ENCODE data around the gene CBFA2T2. TPM values are rescaled to one million over a fixed set of nuclear protein-coding genes. Genes with fewer than 3 reads are reported as not detected.

The CBFA2T2 gene
- total RNA-seq, 3 donors from 2014 or later = 28.5 to 37.4 (median 30.3) TPM

DNA sequence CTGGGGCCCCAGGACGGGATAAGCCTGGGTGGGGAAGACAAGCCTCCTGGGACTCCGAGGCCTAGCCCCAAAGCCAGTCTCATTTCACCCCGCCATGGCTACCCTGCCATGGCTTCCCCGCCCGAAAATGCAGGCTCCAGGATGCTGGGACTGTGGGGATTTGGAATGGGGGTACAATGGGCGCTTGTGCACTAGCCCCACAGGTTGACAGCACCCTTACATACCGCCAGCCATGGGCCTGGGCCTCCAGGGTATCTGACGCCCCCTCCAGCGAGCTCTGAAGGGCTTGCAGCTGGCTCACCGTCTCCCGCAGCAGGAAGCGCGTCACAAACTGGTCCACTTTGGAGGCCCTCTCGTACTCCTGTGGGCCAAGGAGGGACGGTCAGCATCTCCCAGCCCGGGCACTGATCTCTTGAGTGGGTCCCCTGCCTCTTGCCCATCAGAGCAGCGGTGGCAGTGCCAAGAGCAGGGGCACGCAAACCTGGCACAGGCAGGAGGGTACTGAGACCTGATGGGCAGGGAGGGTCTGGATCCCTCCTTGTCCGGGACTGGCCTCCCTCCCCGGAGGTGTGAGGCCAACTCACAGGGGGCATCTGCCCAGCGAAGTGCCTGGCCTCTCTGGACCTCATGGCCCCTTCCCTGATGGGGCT, 170.3 kb downstream of the CBFA2T2 start:
- no peak for TF ChIP-seq CTCF (IDR thresholded peaks at IDR 0.05)
- DNase-seq = no peak
- H3K36me3 ChIP-seq (ENCODE audit: low read depth) = no peaks in the 10 kb centered on the region
- H3K4me1 ChIP-seq (ENCODE audit: low read depth) = peaks cover 13% of the 10 kb centered on the region
- no peaks in the 10 kb centered on the region for H3K9me3 ChIP-seq
- intact Hi-C loops (cut with DNase I, micrococcal nuclease) = no loop called here
- no peak overlapping the region for H3K4me3 ChIP-seq
- ATAC-seq = no peak

DNA sequence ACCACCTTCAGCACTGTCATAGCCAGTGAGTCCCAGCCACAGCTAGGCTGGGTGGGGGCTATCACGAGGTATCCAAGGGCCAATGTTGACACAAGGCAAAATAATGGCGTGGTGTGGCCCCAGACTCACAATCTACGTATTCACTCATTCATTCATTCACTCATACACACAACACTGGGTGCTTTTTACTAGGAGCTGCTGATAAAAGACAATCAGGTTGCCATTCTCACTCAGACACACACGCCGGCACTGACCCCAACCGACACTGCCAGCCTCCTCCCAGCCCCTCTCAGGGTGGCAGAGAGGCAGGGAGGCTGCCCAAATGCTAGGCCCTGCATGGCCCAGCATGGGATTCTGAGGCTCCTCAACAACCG, 170.8 kb downstream of the CBFA2T2 start:
- intact Hi-C loops (cut with DNase I, micrococcal nuclease) = no loop called here
- no peaks in the 10 kb centered on the region for H3K36me3 ChIP-seq (ENCODE audit: low read depth)
- H3K4me1 ChIP-seq (ENCODE audit: low read depth) = peaks cover 12% of the 10 kb centered on the region
- H3K9me3 ChIP-seq = no peaks in the 10 kb centered on the region
- H3K4me3 ChIP-seq = no peak overlapping the region
- TF ChIP-seq CTCF (IDR thresholded peaks at IDR 0.05) = no peak
- ATAC-seq = no peak
- DNase-seq = no peak

DNA sequence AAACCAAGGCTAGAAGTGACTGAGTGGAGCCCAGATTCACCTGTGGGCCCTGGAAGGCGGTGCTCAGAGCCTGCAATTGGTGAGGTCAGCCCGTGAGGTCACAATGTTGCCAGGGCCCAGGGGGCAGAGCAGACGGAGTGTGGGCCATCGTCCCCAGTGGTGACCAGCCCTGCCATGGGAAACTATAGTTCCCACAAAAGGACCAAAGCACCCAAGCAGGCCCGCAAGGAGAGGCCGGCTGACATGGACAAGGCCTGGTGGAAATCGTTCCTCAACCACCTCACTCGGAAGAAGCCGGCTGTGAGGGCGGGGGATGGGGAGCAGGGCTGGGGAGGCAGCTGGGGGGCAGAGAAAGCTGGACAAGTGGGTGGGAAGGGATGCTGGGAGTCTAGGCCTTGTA, 172.3 kb downstream of the CBFA2T2 start, which contains the start of gene C20orf144:
Gene C20orf144, plus strand, starts transcription at position 156 of the 400 bp plus-strand sequence. Its CDS starts 19 bp downstream, at position 175.
- Histone ChIP-seq H3K4me1 (ENCODE audit: low read depth) (peaks cover 22% of the 10 kb centered on the region), H3K4me3 (peak within 1 kb of the TSS; percentile 40), H3K9me3 (no peaks in the 10 kb centered on the region), H3K36me3 (ENCODE audit: low read depth) (no peaks in the 10 kb centered on the region)
- intact Hi-C loops (cut with DNase I, micrococcal nuclease) = no loop called here
- no peak for ATAC-seq
- DNase-seq = no peak
- no peak for TF ChIP-seq CTCF (IDR thresholded peaks at IDR 0.05)

DNA sequence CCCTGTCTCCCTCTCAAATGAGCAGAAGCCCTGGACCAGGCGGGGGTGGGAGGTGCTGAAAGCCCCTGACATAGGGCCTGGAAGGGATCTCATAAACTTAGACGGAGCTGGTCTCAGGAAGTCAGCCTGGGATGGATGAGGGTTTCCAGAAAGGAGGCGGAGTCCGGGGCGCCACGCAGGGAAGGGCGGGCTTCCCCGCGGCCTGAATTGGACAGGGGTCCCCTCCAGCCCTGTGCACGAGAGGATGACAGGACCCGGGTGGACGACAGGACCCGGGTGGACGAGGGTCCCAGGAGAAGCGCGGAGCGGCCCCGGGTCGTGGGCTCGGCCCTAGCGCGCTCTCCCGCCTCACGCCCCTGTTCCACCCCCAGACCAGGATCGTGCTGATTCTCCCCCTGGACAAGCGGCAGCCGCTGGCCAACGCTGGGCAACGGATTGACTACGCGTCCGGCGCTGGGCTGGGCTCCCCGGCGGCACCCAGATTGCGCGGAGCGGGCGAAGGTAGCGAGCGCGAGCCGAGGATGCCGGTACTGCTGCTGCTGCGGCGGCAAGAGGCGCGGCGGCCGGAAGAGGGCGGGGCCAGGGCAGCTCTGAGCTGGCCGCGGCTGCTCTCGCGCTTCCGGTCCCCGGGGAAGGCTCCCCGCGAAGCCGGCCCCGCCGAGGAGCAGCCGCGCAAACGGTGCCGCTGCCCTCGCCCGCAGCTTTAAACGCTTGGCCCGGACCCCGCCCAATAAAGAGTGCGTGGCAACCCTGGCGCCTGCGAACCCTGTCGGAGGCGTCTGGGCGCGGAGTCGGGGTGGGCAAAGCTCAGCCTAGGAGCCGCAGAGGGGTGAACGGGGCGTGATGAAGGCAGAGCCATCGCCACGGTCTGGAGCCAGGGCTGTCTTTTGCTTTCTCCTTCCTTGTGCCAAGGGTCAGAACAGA, 173.5 kb downstream of the CBFA2T2 start:
- no peaks in the 10 kb centered on the region for H3K9me3 ChIP-seq
- intact Hi-C loops (cut with DNase I, micrococcal nuclease) = no loop called here
- DNase-seq = peak; percentile 87 to 95 (median 91)
- no peak for TF ChIP-seq CTCF (IDR thresholded peaks at IDR 0.05)
- peaks cover 30% of the 10 kb centered on the region for H3K4me1 ChIP-seq (ENCODE audit: low read depth)
- peak; percentile 66 for ATAC-seq
- H3K4me3 ChIP-seq = peak overlapping the region; percentile 40
- no peaks in the 10 kb centered on the region for H3K36me3 ChIP-seq (ENCODE audit: low read depth)

DNA sequence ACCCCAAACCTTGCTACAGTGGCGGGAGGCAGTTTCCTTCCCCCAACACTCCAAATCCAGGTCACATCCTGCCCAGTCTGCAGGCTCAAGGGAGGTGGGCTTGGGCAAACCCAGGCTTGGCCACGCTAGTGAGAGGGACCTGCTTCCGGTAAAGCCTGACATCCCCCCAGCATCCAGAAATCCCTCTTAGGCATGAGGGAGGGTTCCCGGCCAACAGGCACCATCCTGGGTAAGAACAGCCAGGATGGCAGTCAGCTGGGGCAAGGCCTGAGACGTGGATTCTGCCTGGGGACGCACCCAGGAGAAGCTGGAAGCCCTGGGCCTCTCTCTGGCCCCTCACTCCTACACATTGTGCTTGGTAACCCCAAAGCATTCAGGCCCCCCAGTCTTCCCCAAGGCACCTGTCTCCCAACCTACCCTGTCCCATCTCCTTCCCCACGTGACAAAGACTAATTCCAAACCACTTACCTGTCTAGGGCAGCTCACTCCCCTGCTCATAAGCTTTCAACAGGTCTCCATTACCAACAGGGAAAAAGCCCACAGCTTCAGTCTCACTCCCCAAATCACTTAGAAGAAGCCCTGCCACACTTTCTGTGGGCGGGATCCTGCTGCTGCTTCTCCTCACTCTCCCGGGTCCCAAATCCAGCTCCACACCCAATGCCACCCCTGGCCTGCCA, 174.3 kb downstream of the CBFA2T2 start:
- intact Hi-C loops (cut with DNase I, micrococcal nuclease) = no loop called here
- Histone ChIP-seq H3K36me3 (ENCODE audit: low read depth) (no peaks in the 10 kb centered on the region), H3K9me3 (no peaks in the 10 kb centered on the region), H3K4me1 (ENCODE audit: low read depth) (peaks cover 33% of the 10 kb centered on the region), H3K4me3 (no peak overlapping the region)
- ATAC-seq (no peak), DNase-seq (no peak)
- no peak for TF ChIP-seq CTCF (IDR thresholded peaks at IDR 0.05)

Measured in mucosa of descending colon (tissue), 3 donors.